Stimulated activated CD4-positive, alpha-beta T cell treated with anti-CD3 and anti-CD28 coated beads, Interleukin-1b, Interleukin-23, amount 100 ng/mL, for 48 hours (primary cell): ENCODE results near the gene PTGS1.
"Not testable (repeated sequence)": the region's sequence is repeated elsewhere in the genome, so short reads cannot be mapped to it uniquely, and the experiment has no call there.

Experiments
- DNase-seq: peaks from one replicate; pipeline ENCODE4 v3.0.0-alpha.2; 2020

The PTGS1 gene

GRCh38 chr9:122401896-122402295, 31.1 kb downstream of the PTGS1 start:
- no peak for DNase-seq

DNA sequence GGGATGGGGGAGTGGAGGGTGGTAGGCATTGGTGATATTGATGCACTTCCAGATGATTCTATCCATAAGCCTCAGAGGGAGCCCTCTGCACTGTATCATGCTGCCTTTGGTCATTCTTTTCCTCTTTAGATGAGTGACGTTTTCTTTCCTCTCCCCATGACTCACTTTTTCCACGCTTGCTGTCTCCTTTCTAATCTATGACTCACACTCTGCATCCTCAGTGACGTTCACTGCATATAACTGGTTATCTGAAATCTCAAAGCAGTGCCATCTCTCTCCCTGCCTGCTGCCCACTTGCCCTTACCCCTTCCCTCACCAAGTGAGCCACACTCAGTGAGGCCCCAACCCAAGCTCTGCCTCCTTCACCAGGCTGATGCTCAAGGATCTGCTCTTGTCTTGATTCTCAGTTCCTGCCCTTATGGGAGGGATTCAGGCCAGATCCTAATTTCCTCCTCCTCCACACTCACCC, 31.6 kb downstream of the PTGS1 start:
- peak; percentile 57 for DNase-seq

- DNase-seq = no peak
These were observed 32.0 kb downstream of the PTGS1 start for GRCh38 chr9:122402874-122403273.

GRCh38 chr9:122403381-122404000, 32.7 kb downstream of the PTGS1 start:
- DNase-seq = no peak

DNA sequence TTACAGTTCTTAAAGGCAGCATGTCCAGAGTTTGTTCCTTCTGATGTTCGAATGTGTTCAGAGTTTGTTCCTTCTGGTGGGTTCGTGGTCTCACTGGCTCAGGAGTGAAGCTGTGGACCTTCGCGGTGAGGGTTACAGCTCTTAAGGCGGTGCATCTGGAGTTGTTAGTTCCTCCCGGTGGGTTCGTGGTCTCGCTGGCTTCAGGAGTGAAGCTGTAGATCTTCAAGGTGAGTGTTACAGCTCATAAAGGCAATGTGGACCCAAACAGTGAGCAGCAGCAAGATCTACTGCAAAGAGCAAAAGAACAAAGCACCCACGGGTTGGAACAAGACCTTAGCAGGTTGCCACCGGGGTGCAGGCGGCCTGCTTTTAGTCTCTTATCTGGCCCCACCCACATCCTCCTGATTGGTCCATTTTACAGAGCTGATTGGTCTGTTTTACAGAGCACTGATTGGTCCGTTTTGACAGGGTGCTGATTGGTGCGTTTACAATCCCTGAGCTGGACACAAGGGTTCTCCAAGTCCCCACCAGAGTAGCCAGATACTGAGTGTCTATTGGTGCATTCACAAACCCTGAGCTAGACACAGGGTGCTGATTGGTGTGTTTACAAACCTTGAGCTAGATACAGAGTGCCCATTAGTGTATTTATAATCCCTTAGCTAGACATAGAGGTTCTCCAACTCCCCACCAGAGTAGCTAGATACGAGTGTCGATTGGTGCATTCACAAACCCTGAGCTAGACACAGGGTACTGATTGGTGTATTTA, 34.7 kb downstream of the PTGS1 start:
- DNase-seq = not testable (repeated sequence)

- DNase-seq = no peak
These were observed 35.5 kb downstream of the PTGS1 start for GRCh38 chr9:122406070-122406890.

- not testable (repeated sequence) for DNase-seq
These were observed 43.3 kb downstream of the PTGS1 start for GRCh38 chr9:122414108-122414507.

DNA sequence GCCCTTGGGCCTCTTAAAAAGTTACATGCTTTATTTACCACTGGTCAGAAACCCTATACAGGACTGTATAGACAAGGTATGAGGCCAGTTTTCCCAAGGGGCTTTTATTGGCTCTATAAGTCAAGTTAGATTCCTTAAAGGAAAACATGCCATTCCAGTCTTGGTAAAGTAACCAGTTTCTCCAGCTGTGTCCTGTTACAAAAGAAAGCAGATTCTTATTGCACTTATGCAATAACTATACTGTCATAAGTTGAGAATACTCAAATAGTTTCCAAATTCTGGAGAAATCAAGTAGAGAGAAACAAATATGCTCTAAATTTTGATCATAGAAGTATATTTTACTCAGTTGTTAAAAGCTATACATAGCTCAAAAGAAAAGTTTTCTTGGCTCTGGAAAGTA, 47.2 kb downstream of the PTGS1 start:
- DNase-seq = no peak

- DNase-seq = no peak
These were observed 49.5 kb downstream of the PTGS1 start for GRCh38 chr9:122420315-122420714.

GRCh38 chr9:122425087-122425486, 54.3 kb downstream of the PTGS1 start:
- no peak for DNase-seq

GRCh38 chr9:122426723-122427122, 55.9 kb downstream of the PTGS1 start:
- DNase-seq = no peak

- no peak for DNase-seq
These were observed 71.7 kb downstream of the PTGS1 start for GRCh38 chr9:122442568-122442967.

GRCh38 chr9:122444041-122444733, 73.4 kb downstream of the PTGS1 start:
- DNase-seq = no peak
